Retinal pigment epithelial cell (primary cell): ENCODE results near the gene PCK1.

Source experiments
- DNase-seq: peaks from one replicate; pipeline ENCODE4 v3.0.0-alpha.2; 2010; ENCODE audit warnings: low read depth
- H3K4me3 ChIP-seq: 2 replicates; pipeline ENCODE4 v1.5.1; 2011; ENCODE audit warnings: mild to moderate bottlenecking, low read length, control low read depth, moderate library complexity
- TF ChIP-seq, protein P1 (sequence below): conservative IDR thresholded peaks from 2 replicates; pipeline ENCODE4 v1.5.1; 2011; ENCODE audit warnings: low read depth, low read length, control low read depth, inconsistent platforms

The PCK1 gene

DNA sequence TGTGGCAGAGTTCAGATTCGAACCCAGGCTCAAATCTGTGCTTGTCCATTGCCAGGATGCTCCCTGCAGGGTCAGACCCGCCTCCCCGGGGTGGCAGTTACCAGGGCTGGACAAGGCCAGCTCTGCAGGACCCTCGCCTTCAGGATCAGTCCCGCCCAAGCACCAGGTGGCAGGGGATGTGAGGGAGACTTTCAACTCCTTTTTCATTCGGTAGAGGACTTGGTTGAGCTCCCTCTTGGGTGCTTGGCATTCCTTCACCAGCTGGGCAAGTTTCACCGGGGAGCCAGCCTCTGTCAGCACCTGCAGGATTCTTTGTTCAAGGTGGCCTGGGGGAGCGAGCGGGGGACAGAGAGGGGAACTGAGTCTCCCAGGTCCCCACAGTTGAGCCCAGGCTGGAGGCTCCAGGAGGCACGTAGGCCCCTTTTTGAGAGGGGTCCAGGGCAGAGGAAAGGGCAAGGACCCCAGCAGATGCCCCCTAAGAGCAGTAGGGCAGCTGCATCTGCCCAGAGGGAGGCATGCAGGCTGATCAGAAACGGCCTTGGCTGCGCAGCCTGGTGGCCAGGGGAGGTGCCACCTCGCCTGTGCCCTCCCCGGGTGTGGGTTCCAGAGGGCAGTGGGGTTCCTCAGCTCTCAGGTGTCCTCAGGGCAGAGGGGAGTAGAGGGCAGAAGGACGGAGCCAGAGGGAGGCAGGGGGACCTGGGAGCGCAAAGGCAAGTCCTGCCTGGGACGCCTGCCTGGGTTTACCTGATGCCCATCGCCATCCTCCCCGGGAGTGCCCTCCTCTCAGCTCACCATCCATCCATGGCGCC is 55.4 kb downstream of the PCK1 start:
- TF ChIP-seq, protein P1, sequence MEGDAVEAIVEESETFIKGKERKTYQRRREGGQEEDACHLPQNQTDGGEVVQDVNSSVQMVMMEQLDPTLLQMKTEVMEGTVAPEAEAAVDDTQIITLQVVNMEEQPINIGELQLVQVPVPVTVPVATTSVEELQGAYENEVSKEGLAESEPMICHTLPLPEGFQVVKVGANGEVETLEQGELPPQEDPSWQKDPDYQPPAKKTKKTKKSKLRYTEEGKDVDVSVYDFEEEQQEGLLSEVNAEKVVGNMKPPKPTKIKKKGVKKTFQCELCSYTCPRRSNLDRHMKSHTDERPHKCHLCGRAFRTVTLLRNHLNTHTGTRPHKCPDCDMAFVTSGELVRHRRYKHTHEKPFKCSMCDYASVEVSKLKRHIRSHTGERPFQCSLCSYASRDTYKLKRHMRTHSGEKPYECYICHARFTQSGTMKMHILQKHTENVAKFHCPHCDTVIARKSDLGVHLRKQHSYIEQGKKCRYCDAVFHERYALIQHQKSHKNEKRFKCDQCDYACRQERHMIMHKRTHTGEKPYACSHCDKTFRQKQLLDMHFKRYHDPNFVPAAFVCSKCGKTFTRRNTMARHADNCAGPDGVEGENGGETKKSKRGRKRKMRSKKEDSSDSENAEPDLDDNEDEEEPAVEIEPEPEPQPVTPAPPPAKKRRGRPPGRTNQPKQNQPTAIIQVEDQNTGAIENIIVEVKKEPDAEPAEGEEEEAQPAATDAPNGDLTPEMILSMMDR = no peak
- DNase-seq = no peak
- H3K4me3 ChIP-seq = no peak overlapping the region

DNA sequence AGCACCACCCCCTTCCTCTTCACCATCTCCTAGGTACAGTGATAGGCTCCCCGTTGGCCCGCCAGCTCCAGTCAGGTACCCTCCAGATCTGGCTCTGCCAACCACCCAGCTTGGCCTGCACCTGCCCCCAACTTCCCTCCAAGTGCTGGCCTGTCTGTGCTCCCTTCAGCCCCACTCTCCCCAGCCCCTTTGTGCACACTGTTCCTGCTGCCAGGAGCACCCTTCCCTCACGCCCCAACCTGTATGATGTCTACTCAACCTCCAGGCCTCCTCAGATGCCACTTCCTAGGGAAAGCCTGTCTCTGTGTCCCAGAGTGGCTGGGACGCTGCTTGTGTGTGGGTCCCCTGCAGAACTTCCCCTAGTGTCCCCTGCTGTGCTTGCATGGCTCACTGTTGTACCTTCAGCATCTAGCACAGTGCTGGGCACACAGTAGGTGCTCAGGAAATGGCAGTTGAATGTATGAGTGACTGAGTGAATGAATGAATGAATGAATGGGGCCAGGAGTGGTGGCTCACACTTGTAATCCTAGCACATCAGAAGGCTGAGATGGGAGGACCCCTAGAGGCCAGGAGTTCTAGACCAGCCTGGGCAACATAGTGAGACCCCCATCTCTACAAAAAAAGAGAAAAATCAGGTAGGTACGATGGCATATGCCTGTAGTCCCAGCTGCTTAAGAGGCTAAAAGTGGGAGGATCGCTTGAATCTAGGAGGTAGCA is 56.3 kb downstream of the PCK1 start:
- TF ChIP-seq, protein P1 = no peak
- H3K4me3 ChIP-seq = no peak overlapping the region

More for the DNA sequence above, 56.3 kb downstream of the PCK1 start:
- DNase-seq = no peak
